Muscle of leg (tissue), 11 donors: ENCODE results near the gene CFAP221. TPM values are rescaled to one million over a fixed set of nuclear protein-coding genes. Genes with fewer than 3 reads are reported as not detected.
A peak's percentile ranks its signal among the peaks of the same experiment; 100 is the strongest.

Source experiments
- DNase-seq: peaks from one replicate; pipeline ENCODE4 v3.0.0; 2013
- H3K27ac ChIP-seq: one replicate; pipeline ENCODE4 v1.5.1; 2013; ENCODE audit warnings: mild to moderate bottlenecking, low read length, control low read depth
- H3K27me3 ChIP-seq: one replicate; pipeline ENCODE4 v1.6.1; 2013; ENCODE audit warnings: low read length; ENCODE audit not compliant: control insufficient read depth, insufficient read depth
- H3K36me3 ChIP-seq: one replicate; pipeline ENCODE4 v1.6.1; 2013; ENCODE audit warnings: low read length; ENCODE audit not compliant: control insufficient read depth, insufficient read depth
- H3K4me1 ChIP-seq: one replicate; pipeline ENCODE4 v1.6.1; 2013; ENCODE audit warnings: low read length; ENCODE audit not compliant: control insufficient read depth, insufficient read depth
- H3K4me3 ChIP-seq: one replicate; pipeline ENCODE4 v1.5.1; 2013; ENCODE audit warnings: low read length, control low read depth
- H3K9me3 ChIP-seq: replicated peaks from 2 replicates; pipeline ENCODE4 v1.6.1; 2013; ENCODE audit warnings: low read depth, low read length; ENCODE audit not compliant: control insufficient read depth
- whole genome bisulfite sequencing: methylation state at CpG from one replicate; pipeline ENCODE4 v1.1.5; 2013; ENCODE audit warnings: missing lambda C conversion rate; ENCODE audit not compliant: insufficient coverage; 5-methylcytosine and 5-hydroxymethylcytosine counted together
- polyA plus RNA-seq, 8 donors: library from polyadenylated mRNA; unstranded; fragments of 120-200 nt; gene quantifications; one replicate each; pipeline versions ENCODE4 v1.2.1 to v1.2.3, GENCODE V29; 2013; ENCODE audit warnings: inconsistent platforms in 1 of 8, low replicate concordance in 1 of 8; ENCODE audit not compliant: insufficient read length in 8 of 8, insufficient read depth in 1 of 8
- total RNA-seq: library from RNA; stranded (reverse); fragments of 120-200 nt; gene quantifications from one replicate; pipeline ENCODE4 v1.2.4, GENCODE V29; 2013

CFAP221 gene
- total and polyA plus RNA-seq, 9 donors = 0.22 to 4.2 (median 0.63) TPM

- Histone ChIP-seq H3K27ac (no peak overlapping the region), H3K4me3 (no peak overlapping the region), H3K36me3 (peaks cover 41% of the 10 kb centered on the region), H3K9me3 (no peaks in the 10 kb centered on the region), H3K27me3 (no peaks in the 10 kb centered on the region), H3K4me1 (peaks cover 6% of the 10 kb centered on the region)
- DNase-seq = no peak
- WGBS = 68% methylated on average over 2 of the region's 3 CpGs
Observed at GRCh38 chr2:119684518-119684917, 140.3 kb downstream of the CFAP221 start.

GRCh38 chr2:119688616-119689015, 144.4 kb downstream of the CFAP221 start:
- DNase-seq = no peak
- Histone ChIP-seq H3K9me3 (no peaks in the 10 kb centered on the region), H3K27me3 (no peaks in the 10 kb centered on the region), H3K4me1 (peaks cover 3% of the 10 kb centered on the region), H3K4me3 (no peak overlapping the region), H3K36me3 (peaks cover 18% of the 10 kb centered on the region), H3K27ac (no peak overlapping the region)
- 85% methylated on average over 12 of the region's 12 CpGs for WGBS

GRCh38 chr2:119689218-119689617, 145.0 kb downstream of the CFAP221 start:
- Histone ChIP-seq H3K4me3 (no peak overlapping the region), H3K9me3 (no peaks in the 10 kb centered on the region), H3K4me1 (peaks cover 3% of the 10 kb centered on the region), H3K27me3 (no peaks in the 10 kb centered on the region), H3K36me3 (peaks cover 18% of the 10 kb centered on the region), H3K27ac (no peak overlapping the region)
- WGBS = 80% methylated on average over 2 of the region's 4 CpGs
- no peak for DNase-seq

GRCh38 chr2:119691189-119691588, 146.9 kb downstream of the CFAP221 start:
- Histone ChIP-seq H3K27ac (no peak overlapping the region), H3K4me1 (peaks cover 23% of the 10 kb centered on the region), H3K27me3 (no peaks in the 10 kb centered on the region), H3K4me3 (no peak overlapping the region), H3K36me3 (peaks cover 16% of the 10 kb centered on the region), H3K9me3 (no peaks in the 10 kb centered on the region)
- WGBS = 86% methylated on average over 4 of the region's 7 CpGs
- no peak for DNase-seq

GRCh38 chr2:119691651-119692245, 147.5 kb downstream of the CFAP221 start:
- no peak overlapping the region for H3K4me3 ChIP-seq
- H3K27ac ChIP-seq = no peak overlapping the region
- no peaks in the 10 kb centered on the region for H3K27me3 ChIP-seq
- DNase-seq = no peak
- H3K9me3 ChIP-seq = no peaks in the 10 kb centered on the region
- H3K4me1 ChIP-seq = peaks cover 28% of the 10 kb centered on the region
- WGBS = 65% methylated on average over 10 of the region's 12 CpGs
- H3K36me3 ChIP-seq = peaks cover 11% of the 10 kb centered on the region

GRCh38 chr2:119692310-119692709, 148.1 kb downstream of the CFAP221 start:
- Histone ChIP-seq H3K27ac (no peak overlapping the region), H3K4me1 (peaks cover 34% of the 10 kb centered on the region), H3K4me3 (no peak overlapping the region), H3K9me3 (no peaks in the 10 kb centered on the region), H3K27me3 (no peaks in the 10 kb centered on the region), H3K36me3 (peaks cover 8% of the 10 kb centered on the region)
- no peak for DNase-seq
- WGBS = 85% methylated on average over 7 of the region's 7 CpGs

- H3K4me3 ChIP-seq = no peak overlapping the region
- 51% methylated on average over 4 of the region's 7 CpGs for WGBS
Observed at GRCh38 chr2:119692954-119693353, 148.7 kb downstream of the CFAP221 start.

GRCh38 chr2:119693567-119693966, 149.3 kb downstream of the CFAP221 start:
- H3K27ac ChIP-seq = no peak overlapping the region
- H3K4me1 ChIP-seq = peaks cover 39% of the 10 kb centered on the region
- H3K27me3 ChIP-seq = no peaks in the 10 kb centered on the region
- no peak for DNase-seq
- peaks cover 8% of the 10 kb centered on the region for H3K36me3 ChIP-seq
- H3K9me3 ChIP-seq = no peaks in the 10 kb centered on the region
- WGBS = 71% methylated on average over 3 of the region's 3 CpGs
- no peak overlapping the region for H3K4me3 ChIP-seq

More at GRCh38 chr2:119692954-119693353, 148.7 kb downstream of the CFAP221 start:
- Histone ChIP-seq H3K36me3 (peaks cover 8% of the 10 kb centered on the region), H3K9me3 (no peaks in the 10 kb centered on the region), H3K27ac (no peak overlapping the region), H3K27me3 (no peaks in the 10 kb centered on the region), H3K4me1 (peaks cover 39% of the 10 kb centered on the region)
- DNase-seq = no peak

- WGBS = 87% methylated on average over 5 of the region's 5 CpGs
- Histone ChIP-seq H3K4me1 (peaks cover 39% of the 10 kb centered on the region), H3K4me3 (no peak overlapping the region), H3K27me3 (no peaks in the 10 kb centered on the region), H3K27ac (no peak overlapping the region), H3K36me3 (peaks cover 6% of the 10 kb centered on the region), H3K9me3 (no peaks in the 10 kb centered on the region)
- DNase-seq = no peak
Observed at GRCh38 chr2:119693967-119694366, 149.7 kb downstream of the CFAP221 start.

- Histone ChIP-seq H3K9me3 (no peaks in the 10 kb centered on the region), H3K27ac (peak overlapping the region; percentile 11), H3K4me1 (peaks cover 39% of the 10 kb centered on the region), H3K4me3 (no peak overlapping the region), H3K27me3 (no peaks in the 10 kb centered on the region), H3K36me3 (peaks cover under 1% of the 10 kb centered on the region)
- 36% methylated on average over 7 of the region's 10 CpGs for WGBS
- DNase-seq = no peak
Observed at GRCh38 chr2:119694470-119694844, 150.2 kb downstream of the CFAP221 start.
